Bone marrow (tissue), 2 donors: ENCODE measurements around the gene ANO6.

Experiments
- DNase-seq, 2 donors: peaks; one replicate each; lab custom pipeline; 2025; lab: John Stamatoyannopoulos, UW

Gene ANO6

GRCh38 chr12:45406988-45407850, 191.3 kb downstream of the ANO6 start:
- DNase-seq = no peak

DNA sequence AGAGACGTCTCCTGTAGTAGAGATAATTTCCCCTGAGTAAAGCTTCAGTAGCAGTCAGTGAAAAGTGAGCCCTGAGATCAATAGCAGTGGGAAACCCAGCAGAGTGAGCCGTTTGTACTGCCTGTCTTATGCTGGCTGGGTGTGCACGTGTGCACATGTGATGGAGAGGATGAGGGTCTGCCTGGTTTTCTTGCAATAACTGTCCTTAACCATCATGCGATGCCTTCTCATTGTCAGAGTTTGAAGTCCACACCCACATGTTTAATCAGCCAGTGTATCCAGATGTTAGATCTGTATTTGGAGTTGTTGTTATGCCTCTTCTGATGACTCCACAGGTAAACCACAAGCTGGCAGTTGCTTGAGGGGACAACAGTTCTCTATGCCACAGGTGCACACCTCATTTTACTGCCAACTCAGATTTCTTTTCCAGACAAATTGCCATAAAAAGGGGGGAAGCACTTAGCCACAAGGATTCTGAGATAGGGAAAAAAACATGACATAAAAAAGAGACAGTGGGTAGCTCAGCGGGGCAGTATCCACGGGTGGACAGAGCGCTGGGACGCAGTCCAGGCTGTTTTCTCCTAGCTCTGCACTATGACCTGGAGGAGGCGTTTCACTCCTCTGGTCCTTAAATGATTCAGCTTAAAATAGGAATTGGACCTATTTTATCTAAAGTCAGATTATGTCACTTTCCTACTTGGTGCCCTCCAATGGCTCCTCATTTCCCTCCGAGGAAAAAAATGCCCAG, 192.3 kb downstream of the ANO6 start:
- DNase-seq = no peak

GRCh38 chr12:45408729-45409114, 192.8 kb downstream of the ANO6 start:
- no peak for DNase-seq

DNA sequence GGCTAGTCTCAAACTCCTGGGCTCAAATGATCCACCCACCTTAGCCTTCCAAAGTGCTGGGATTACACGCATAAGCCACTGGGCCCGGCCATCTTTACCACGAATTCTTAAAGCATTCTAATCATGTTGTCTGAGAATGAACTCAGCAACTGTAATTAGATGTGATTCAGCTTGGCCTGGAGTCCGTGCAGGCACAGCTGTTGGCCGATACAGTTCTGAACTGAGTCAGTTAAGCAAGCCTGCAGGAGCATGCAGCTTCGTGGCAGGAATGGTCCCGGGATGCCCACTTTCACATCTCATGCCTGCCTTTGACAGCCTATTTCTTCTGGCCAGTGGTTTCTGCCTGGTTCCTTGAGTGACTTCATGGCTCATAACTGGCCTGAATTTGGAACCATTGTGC, 194.1 kb downstream of the ANO6 start:
- DNase-seq = no peak

DNA sequence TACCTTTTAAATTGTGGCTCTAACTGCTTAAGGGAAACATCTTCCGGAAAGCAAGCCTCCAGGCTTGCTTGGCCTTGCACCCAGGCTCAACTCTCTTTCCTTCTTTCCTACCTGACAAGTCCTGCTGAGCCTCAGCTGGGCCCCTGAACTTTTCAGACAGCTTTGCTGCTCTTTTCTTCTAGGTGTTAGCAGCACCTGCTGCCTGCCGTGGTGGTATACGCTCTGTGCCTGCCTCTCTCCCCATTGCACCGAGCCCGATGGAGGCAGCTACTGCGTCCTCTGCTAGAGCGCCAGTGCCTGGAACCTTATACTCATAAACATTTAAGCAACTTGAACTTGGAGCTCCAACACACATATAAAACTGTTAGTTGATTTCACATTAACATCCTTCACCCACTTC, 195.7 kb downstream of the ANO6 start:
- DNase-seq = no peak

DNA sequence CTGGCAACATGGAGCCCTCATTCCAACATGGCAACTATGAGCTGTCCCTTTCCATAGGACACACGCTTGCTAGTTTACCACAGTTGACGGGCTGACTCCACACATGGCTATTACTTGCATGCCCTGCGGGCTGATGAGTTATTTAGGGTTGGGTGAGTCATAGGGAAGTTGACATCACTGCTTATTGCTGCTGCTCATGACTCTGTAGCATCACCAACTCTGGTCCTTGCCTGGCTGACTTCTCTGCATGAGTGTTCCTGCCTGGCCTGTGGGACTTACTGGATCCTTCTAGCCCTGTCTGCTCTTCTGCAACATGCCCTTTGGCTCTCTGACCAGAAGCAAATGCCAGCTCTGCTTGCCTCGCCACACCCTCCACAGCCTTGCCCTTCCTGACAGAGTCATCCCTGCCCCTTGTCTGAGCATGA, 199.5 kb downstream of the ANO6 start:
- DNase-seq = peak in 1 of 2 donors; percentile 9

GRCh38 chr12:45416126-45416525, 200.2 kb downstream of the ANO6 start:
- no peak for DNase-seq

DNA sequence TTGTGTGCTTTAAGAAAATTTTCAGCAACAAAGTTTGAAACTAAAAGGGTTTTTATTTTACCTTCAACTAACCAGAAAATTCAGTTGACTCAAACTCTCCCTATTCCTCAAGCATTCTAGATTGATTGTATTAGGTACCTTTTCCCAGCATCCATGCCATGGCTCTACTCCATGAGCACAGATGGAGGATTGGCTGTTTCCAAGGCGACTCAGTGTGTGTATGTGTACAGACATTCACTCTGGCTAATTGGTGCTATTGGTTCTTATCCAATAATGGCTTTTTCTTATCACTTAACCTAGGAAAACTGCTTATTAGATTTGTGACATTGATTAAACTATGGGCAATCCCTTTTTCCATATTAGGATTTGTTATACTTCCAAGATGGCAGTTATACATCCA, 202.6 kb downstream of the ANO6 start:
- no peak for DNase-seq

DNA sequence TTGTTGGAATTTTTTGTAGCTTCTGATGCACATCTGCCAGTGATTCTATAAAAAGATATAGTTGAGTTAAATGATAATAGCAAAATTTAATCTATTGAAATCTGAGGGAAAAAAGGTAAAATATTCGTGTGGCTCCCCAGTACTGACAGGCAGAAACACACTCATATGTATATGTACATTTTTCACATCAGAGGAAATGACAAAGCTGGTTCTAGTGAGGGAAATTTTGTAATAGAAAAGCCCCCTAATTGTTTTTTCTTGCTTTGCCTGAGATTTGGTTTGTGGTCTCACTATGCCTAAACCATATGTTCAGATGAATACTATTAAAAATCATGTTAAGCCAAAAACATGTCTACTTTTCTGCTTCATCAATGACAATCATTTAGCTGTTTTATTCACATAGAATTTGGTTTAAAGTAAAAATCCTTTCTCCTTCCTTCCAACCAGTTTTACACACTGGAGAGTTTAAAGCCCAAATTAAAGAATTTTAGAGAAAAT, 203.5 kb downstream of the ANO6 start:
- DNase-seq = no peak

GRCh38 chr12:45421736-45422135, 205.8 kb downstream of the ANO6 start:
- DNase-seq = no peak

- DNase-seq = no peak
Measured at GRCh38 chr12:45423931-45424330, 208.0 kb downstream of the ANO6 start.

DNA sequence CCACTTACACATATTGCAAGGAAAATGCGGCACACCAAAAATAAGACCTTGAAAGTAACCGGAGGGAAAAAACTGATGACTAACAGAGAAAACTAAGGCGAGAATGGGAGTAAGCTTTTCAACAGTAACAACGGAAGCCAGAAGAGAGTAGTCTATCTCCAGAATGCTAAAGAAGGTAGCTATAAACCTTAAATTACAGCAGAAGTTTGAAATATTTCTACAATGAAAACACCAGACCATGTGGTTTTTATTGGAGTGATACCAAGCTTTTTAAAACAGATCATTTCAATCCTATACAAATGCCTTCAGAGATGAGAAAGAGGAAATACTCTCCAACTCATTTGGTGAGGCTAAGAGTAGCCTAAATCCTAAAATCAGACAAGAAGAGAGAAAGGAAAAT, 209.5 kb downstream of the ANO6 start:
- DNase-seq = no peak

- no peak for DNase-seq
Measured at GRCh38 chr12:45426294-45426693, 210.4 kb downstream of the ANO6 start.

- DNase-seq = no peak
Measured at GRCh38 chr12:45427042-45427441, 211.1 kb downstream of the ANO6 start.

- DNase-seq = no peak
Measured at GRCh38 chr12:45429831-45430230, 213.9 kb downstream of the ANO6 start.

DNA sequence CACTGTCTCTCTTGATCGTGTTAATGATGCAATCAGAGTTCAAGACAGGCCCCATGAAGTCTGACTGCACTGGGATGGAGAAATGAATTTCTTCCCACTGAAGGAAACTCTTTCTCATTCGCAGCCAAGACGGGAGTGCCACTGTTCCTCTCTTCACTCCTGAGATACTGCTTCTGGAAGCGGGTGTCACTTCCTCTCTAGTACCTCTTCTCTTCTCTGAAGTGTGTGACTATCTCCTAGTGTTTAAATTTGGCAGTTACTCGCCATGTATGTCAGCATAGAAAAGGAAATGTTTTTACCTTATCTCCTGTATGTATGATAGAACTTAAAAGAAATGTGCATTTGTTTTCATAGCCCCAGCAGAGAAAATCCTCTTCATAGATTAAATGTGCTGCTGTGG, 215.2 kb downstream of the ANO6 start:
- DNase-seq = no peak

DNA sequence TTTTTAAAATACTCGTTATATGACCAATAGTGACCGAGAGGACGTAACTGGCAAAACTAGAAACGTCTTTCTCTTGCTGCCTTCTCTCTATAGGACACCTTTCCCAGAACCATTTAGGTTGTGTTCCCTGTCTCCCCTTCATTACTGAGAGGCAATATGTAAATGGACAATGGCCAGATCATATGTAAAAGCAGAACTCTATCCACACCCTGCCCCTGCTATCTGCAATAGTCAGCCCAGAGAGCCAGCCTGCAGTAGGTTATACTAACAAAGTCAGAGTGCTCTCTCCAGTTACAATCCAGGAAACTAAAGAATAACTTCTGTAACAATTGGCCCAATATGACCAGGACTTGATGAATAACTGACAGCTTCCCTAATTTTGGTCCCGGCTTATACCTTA, 216.8 kb downstream of the ANO6 start:
- DNase-seq = no peak

DNA sequence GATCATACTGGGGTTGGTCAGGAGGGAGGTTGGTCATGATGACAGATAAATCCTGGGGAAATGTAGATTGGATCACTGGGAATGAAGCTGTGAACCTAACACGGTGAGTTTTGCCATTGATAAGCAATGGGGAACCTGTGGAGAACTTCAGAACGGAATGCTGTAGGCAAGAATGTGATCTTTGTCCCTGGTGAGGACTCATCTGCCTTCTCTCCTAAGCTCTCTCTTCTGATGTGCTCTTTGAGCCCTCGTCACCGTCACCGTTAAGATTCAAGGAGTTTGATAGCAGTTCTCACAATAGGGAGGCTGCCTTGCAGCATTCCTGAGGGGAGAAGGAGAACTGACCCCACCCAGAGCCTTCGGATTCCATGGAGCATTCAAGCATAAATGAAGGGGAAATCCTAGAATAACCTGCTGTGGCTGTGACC, 217.6 kb downstream of the ANO6 start:
- no peak for DNase-seq

- DNase-seq = no peak
Measured at GRCh38 chr12:45434094-45434493, 218.2 kb downstream of the ANO6 start.

GRCh38 chr12:45435945-45436710, 220.2 kb downstream of the ANO6 start:
- peak in 1 of 2 donors; percentile 81 for DNase-seq

- DNase-seq = no peak
Measured at GRCh38 chr12:45439039-45439438, 223.1 kb downstream of the ANO6 start.

- DNase-seq = no peak
Measured at GRCh38 chr12:45446013-45446412, 230.1 kb downstream of the ANO6 start.
